SK-N-MC (cell line): ENCODE measurements around the gene P2RX4.

ENCODE experiments used
- EZH2 ChIP-seq: fragments of 200-600 bp; sonication (generic); IDR thresholded peaks from one replicate; pipeline ENCODE4 v1.6.1; 2017; ENCODE audit warnings: antibody characterized with exemption
- FOXP2 ChIP-seq: optimal IDR thresholded peaks from 2 replicates; pipeline ENCODE3; 2011; ENCODE audit warnings: mild to moderate bottlenecking, moderate library complexity; ENCODE audit not compliant: insufficient read depth; ENCODE audit errors: extremely low read length, control extremely low read depth
- POLR2AphosphoS5 ChIP-seq: IDR thresholded peaks from 2 replicates; pipeline ENCODE4 v1.6.1; 2012; ENCODE audit warnings: mild to moderate bottlenecking, low read depth, low read length, borderline replicate concordance

- TF ChIP-seq EZH2 = no peak
- TF ChIP-seq POLR2AphosphoS5 = no peak
- TF ChIP-seq FOXP2 = no peak
Measured at GRCh38 chr12:121214166-121214777, 4.3 kb downstream of the P2RX4 start.
